Superior temporal gyrus (tissue), 1 donor: ENCODE data around the gene THAP7.
"Not testable (repeated sequence)": the region's sequence is repeated elsewhere in the genome, so short reads cannot be mapped to it uniquely, and the experiment has no call there.

Experiments
- DNase-seq: peaks from one replicate; pipeline ENCODE4 v3.0.0-alpha.2; 2016; ENCODE audit errors: extremely low spot score

The THAP7 gene

GRCh38 chr22:21012446-21013407, 10.8 kb upstream of the THAP7 start:
- no peak for DNase-seq

GRCh38 chr22:21010426-21011113, 8.7 kb upstream of the THAP7 start:
- DNase-seq: no peak

- DNase-seq: no peak
Measured at GRCh38 chr22:21009638-21010425, 7.9 kb upstream of the THAP7 start.

GRCh38 chr22:21009208-21009607, 7.3 kb upstream of the THAP7 start:
- DNase-seq: not testable (repeated sequence)

- no peak for DNase-seq
Measured at GRCh38 chr22:21003782-21004181, 1.9 kb upstream of the THAP7 start.

- DNase-seq: no peak
Measured at GRCh38 chr22:21000987-21001600, 824 bp downstream of the THAP7 start.

- DNase-seq: no peak
Measured at GRCh38 chr22:21000207-21000986, 1.5 kb downstream of the THAP7 start.

- DNase-seq: no peak
Measured at GRCh38 chr22:20999350-21000206, 2.3 kb downstream of the THAP7 start.

- DNase-seq: no peak
Measured at GRCh38 chr22:20998411-20999336, 3.2 kb downstream of the THAP7 start.

GRCh38 chr22:20997536-20998257, 4.2 kb downstream of the THAP7 start:
- no peak for DNase-seq

- DNase-seq: no peak
Measured at GRCh38 chr22:20996598-20997535, 5.1 kb downstream of the THAP7 start.

GRCh38 chr22:20996031-20996410, 5.9 kb downstream of the THAP7 start:
- DNase-seq: no peak

GRCh38 chr22:20995329-20996030, 6.4 kb downstream of the THAP7 start:
- DNase-seq: no peak

- no peak for DNase-seq
Measured at GRCh38 chr22:20994902-20995241, 7.0 kb downstream of the THAP7 start.

- no peak for DNase-seq
Measured at GRCh38 chr22:20994128-20994901, 7.6 kb downstream of the THAP7 start.
